ENCODE results near the gene RABL6. TPM values are rescaled to one million over a fixed set of nuclear protein-coding genes. Genes with fewer than 3 reads are reported as not detected.
"Not testable (repeated sequence)": the region's sequence is repeated elsewhere in the genome, so short reads cannot be mapped to it uniquely, and the experiment has no call there.

The RABL6 gene
- total RNA-seq, 2 donors from 2014 or later: 69.8 to 72.8 TPM

DNA sequence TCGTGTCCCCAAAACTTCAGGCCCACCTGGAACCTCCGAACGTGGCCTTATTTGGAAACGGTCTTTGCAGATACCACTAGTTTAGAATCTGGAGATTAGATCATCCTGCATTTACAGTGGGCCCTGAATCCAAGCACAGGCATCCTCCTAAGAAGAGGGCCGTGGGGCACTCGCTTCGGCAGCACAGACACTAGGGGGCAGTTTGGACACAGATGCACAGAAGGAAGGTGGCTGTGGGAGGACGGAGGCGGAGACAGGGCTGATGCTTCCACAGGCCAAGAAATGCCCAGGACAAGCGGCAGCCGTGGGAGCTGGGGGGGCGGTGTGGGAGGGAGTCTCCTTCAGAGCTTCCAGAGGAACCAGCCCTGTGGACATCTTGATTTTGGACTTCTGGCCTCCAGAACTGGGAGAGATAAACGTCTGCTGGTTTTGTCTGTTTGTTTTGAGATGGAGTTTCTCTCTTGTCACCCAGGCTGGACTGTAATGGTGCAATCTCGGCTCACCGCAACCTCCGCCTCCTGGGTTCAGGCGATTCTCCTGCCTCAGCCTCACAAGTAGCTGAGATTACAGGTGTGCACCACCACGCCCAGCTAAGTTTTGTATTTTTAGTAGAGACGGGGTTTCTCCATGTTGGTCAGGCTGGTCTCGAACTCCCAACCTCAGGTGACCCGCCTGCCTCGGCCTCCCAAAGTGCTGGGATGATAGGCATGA is 46.8 kb upstream of the RABL6 start:
- H3K4me1 ChIP-seq; H3K27ac ChIP-seq; H3K27me3 ChIP-seq; intact Hi-C loops (cut with DNase I); H3K9me3 ChIP-seq; H3K4me3 ChIP-seq; H3K36me3 ChIP-seq (replicated peaks in 1 of 2; ENCODE audit: insufficient read depth in 1 of 2, low read depth in 2 of 2): not testable (repeated sequence)
- ATAC-seq: peak; percentile 49
- WGBS, 2 donors: 32 to 43% methylated on average over 14 to 22 of the region's 22 CpGs
- TF ChIP-seq, protein P1, sequence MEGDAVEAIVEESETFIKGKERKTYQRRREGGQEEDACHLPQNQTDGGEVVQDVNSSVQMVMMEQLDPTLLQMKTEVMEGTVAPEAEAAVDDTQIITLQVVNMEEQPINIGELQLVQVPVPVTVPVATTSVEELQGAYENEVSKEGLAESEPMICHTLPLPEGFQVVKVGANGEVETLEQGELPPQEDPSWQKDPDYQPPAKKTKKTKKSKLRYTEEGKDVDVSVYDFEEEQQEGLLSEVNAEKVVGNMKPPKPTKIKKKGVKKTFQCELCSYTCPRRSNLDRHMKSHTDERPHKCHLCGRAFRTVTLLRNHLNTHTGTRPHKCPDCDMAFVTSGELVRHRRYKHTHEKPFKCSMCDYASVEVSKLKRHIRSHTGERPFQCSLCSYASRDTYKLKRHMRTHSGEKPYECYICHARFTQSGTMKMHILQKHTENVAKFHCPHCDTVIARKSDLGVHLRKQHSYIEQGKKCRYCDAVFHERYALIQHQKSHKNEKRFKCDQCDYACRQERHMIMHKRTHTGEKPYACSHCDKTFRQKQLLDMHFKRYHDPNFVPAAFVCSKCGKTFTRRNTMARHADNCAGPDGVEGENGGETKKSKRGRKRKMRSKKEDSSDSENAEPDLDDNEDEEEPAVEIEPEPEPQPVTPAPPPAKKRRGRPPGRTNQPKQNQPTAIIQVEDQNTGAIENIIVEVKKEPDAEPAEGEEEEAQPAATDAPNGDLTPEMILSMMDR (IDR thresholded peaks at IDR 0.05): peak; percentile 16 to 42 (median 28)
- DNase-seq: peak; percentile 47 to 69 (median 62)

DNA sequence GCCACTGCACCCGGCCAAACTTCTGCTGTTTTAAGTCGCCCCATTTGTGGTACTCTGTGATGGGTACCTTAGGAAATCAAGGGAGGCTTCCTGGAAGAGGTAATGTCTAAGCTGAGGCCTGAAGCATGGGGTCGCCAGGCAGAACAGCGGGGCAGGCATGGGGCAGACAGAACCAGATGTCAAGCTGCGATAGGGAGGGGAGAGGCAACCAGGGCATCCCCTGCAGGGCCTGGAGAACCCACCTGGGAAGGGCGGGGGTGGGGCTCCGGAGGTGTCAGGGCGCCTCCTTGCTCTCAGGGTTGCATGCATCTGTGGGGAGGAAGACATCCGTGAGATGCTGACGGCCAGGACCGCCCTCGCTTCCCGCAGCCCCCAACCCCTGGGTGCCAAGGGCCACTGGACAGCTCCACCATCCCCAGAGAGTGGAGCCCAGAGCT is 46.2 kb upstream of the RABL6 start:
- H3K27ac ChIP-seq: no peak overlapping the region
- H3K4me1 ChIP-seq: no peaks in the 10 kb centered on the region
- DNase-seq (no peak), ATAC-seq (no peak)
- intact Hi-C loops (cut with DNase I): no loop called here
- 59 to 63% methylated on average over 7 to 11 of the region's 13 CpGs for WGBS, 2 donors
- no peaks in the 10 kb centered on the region for H3K36me3 ChIP-seq (replicated peaks in 1 of 2; ENCODE audit: insufficient read depth in 1 of 2, low read depth in 2 of 2)
- no peak overlapping the region for H3K4me3 ChIP-seq
- no peaks in the 10 kb centered on the region for H3K27me3 ChIP-seq
- no peaks in the 10 kb centered on the region for H3K9me3 ChIP-seq
- no peak for TF ChIP-seq POLR2A (IDR thresholded peaks at IDR 0.05)
- TF ChIP-seq, protein P1 (IDR thresholded peaks at IDR 0.05): no peak

DNA sequence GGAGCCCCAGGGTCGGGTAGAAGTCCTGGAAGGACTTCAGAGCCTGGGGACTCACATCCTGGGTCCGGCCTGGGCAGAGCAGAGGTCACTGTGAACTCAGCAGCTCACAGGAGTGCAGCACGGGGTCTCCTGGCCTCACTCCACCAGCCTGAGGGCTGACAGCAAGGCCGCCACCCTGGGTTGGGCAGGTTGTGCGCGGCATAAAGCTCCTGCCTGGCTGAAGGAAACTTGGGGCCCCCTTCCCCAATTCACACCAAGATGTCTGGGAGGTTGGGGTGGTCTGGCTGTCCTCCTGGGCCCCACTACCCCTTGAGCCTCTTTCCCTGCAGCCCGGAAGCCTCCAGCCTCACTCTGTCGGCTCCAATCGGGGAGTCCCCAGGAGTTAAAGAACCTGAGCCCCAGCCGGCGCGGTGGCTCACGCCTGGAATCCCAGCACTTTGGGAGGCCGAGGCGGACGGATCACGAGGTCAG is 45.5 kb upstream of the RABL6 start:
- WGBS, 2 donors: 70 to 76% methylated on average over 11 to 17 of the region's 17 CpGs
- Histone ChIP-seq H3K9me3 (no peaks in the 10 kb centered on the region), H3K4me1 (no peaks in the 10 kb centered on the region), H3K27me3 (no peaks in the 10 kb centered on the region), H3K36me3 (replicated peaks in 1 of 2; ENCODE audit: insufficient read depth in 1 of 2, low read depth in 2 of 2) (no peaks in the 10 kb centered on the region), H3K4me3 (no peak overlapping the region), H3K27ac (no peak overlapping the region)
- DNase-seq: no peak
- intact Hi-C loops (cut with DNase I): no loop called here
- no peak for ATAC-seq
- no peak for TF ChIP-seq POLR2A (IDR thresholded peaks at IDR 0.05)
- TF ChIP-seq, protein P1 (IDR thresholded peaks at IDR 0.05): no peak

DNA sequence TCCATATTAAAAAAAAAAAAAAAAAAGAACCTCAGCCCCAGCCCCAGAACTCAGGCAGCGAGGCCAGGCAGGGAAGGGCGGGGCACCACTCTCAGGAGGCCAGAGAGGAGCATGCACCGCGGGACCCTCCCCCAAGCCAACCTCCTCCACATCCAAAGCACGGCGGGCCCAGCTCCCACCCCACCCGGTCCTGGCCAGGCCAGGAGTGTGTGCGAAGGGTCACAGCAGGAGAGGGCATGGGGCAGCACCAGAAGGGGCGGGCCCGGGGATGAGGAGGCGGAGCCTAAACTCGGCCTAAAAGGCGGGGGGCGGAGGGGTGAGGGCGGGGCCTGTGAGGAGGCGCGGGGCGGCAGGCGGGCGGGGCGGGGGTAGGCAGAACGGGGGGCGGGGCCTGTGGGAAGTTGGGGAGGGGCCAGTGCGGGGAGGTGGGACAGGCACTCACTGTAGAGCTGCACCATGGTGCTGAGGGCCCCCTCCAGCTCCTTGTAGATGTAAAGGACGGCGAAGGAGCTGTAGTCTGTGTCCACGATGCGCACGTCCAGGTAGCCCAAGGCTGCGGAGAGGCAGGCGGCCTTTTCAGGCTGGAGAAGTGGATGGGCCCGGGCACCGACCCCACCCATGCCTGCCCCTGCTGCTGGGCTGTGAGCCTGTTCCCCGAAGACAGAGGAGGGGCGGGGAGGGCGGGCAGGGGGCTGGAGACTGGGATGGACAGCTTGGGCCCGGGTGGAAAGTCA is 44.7 kb upstream of the RABL6 start:
- DNase-seq (peak in 3 of 4 donors; percentile 19 to 52 (median 19)), ATAC-seq (no peak)
- intact Hi-C loops (cut with DNase I): no loop called here
- TF ChIP-seq, protein P1 (IDR thresholded peaks at IDR 0.05): no peak
- no peak for TF ChIP-seq POLR2A (IDR thresholded peaks at IDR 0.05)
- H3K9me3 ChIP-seq: no peaks in the 10 kb centered on the region
- no peak overlapping the region for H3K27ac ChIP-seq
- 28 to 34% methylated on average over 17 to 33 of the region's 37 CpGs for WGBS, 2 donors
- H3K27me3 ChIP-seq: no peaks in the 10 kb centered on the region
- H3K4me3 ChIP-seq: no peak overlapping the region
- no peaks in the 10 kb centered on the region for H3K4me1 ChIP-seq
- no peaks in the 10 kb centered on the region for H3K36me3 ChIP-seq (replicated peaks in 1 of 2; ENCODE audit: insufficient read depth in 1 of 2, low read depth in 2 of 2)

Data from body of pancreas (tissue), 4 donors.